Smooth muscle cell (in vitro differentiated cells): ENCODE results near the gene ENPEP. TPM values are rescaled to one million over a fixed set of nuclear protein-coding genes. Genes with fewer than 3 reads are reported as not detected.

Experiments used
- DNase-seq: peaks from one replicate; lab custom pipeline; 2025; ENCODE audit not compliant: unreplicated experiment; lab: John Stamatoyannopoulos, UW
- H2AFZ ChIP-seq: fragments of 200-600 bp; sonication (generic); 2 replicates; pipeline ENCODE4 v1.6.0; 2016; ENCODE audit warnings: antibody characterized with exemption, low read depth, mild to moderate bottlenecking
- H3F3A ChIP-seq: fragments of 200-600 bp; sonication (generic); 2 replicates; pipeline ENCODE4 v1.6.0; 2017; ENCODE audit warnings: antibody characterized with exemption, low read depth
- H3K27ac ChIP-seq: fragments of 200-600 bp; sonication (generic); 2 replicates; pipeline ENCODE4 v1.5.1; 2016; ENCODE audit warnings: low read depth, mild to moderate bottlenecking
- H3K27me3 ChIP-seq: fragments of 200-600 bp; sonication (generic); 2 replicates; pipeline ENCODE4 v1.6.1; 2016; ENCODE audit warnings: low read depth, mild to moderate bottlenecking
- H3K36me3 ChIP-seq: fragments of 200-600 bp; sonication (generic); 2 replicates; pipeline ENCODE4 v1.5.1; 2016; ENCODE audit warnings: low read depth
- H3K4me1 ChIP-seq: fragments of 200-600 bp; sonication (generic); 2 replicates; pipeline ENCODE4 v1.5.1; 2016; ENCODE audit warnings: low read depth
- H3K4me2 ChIP-seq: fragments of 200-600 bp; sonication (generic); 2 replicates; pipeline ENCODE4 v1.6.0; 2016; ENCODE audit warnings: mild to moderate bottlenecking
- H3K4me3 ChIP-seq: fragments of 200-600 bp; sonication (generic); 2 replicates; pipeline ENCODE4 v1.5.1; 2016; ENCODE audit warnings: mild to moderate bottlenecking
- H3K79me2 ChIP-seq: fragments of 200-600 bp; sonication (generic); 2 replicates; pipeline ENCODE4 v1.6.0; 2016; ENCODE audit warnings: low read depth, mild to moderate bottlenecking
- H3K9ac ChIP-seq: fragments of 200-600 bp; sonication (generic); 2 replicates; pipeline ENCODE4 v1.6.0; 2016; ENCODE audit warnings: low read depth
- H3K9me3 ChIP-seq: fragments of 200-600 bp; sonication (generic); replicated peaks from 2 replicates; pipeline ENCODE4 v1.5.1; 2016; ENCODE audit warnings: low read depth
- H4K20me1 ChIP-seq: fragments of 200-600 bp; sonication (generic); 2 replicates; pipeline ENCODE4 v1.6.0; 2016; ENCODE audit warnings: low read depth
- CTCF ChIP-seq: fragments of 200-600 bp; sonication (generic); IDR thresholded peaks from 2 replicates; pipeline ENCODE4 v1.5.1; 2017; ENCODE audit warnings: borderline replicate concordance, mild to moderate bottlenecking, antibody characterized with exemption; ENCODE audit not compliant: insufficient read depth, poor library complexity, severe bottlenecking
- WGBS: methylation state at CpG from one replicate; pipeline ENCODE4 v1.1.7; 2016; ENCODE audit warnings: low lambda C conversion rate; 5-methylcytosine and 5-hydroxymethylcytosine counted together
- polyA plus RNA-seq: library from polyadenylated mRNA; unstranded; fragments of >200 nt; fragmentation: Nextera tagmentation; extraction: Ambion mirVana; gene quantifications from 2 replicates; pipeline ENCODE4 v1.2.1, GENCODE V29; 2016
- total RNA-seq: library from RNA; depleted of rRNA; stranded (reverse); fragments of >200 nt; gene quantifications from 2 replicates; pipeline ENCODE4 v1.2.3, GENCODE V29; 2014

The ENPEP gene
- total and polyA plus RNA-seq, 2 experiments from 2014 or later, result 3.8 to 6.5 TPM

- H3K4me3 ChIP-seq, result no peak overlapping the region
- 93% methylated on average over 3 of the region's 3 CpGs for WGBS
- no peaks in the 10 kb centered on the region for H3K36me3 ChIP-seq
- DNase-seq, result no peak
- H3K79me2 ChIP-seq, result no peaks in the 10 kb centered on the region
- H3F3A ChIP-seq, result no peaks in the 10 kb centered on the region
- H3K9me3 ChIP-seq, result no peaks in the 10 kb centered on the region
- no peaks in the 10 kb centered on the region for H4K20me1 ChIP-seq
- no peaks in the 10 kb centered on the region for H3K27me3 ChIP-seq
- no peak overlapping the region for H3K27ac ChIP-seq
- TF ChIP-seq CTCF, result no peak
- H3K9ac ChIP-seq, result no peak overlapping the region
- no peaks in the 10 kb centered on the region for H3K4me1 ChIP-seq
- H3K4me2 ChIP-seq, result no peak overlapping the region
- no peak overlapping the region for H2AFZ ChIP-seq
Measured at GRCh38 chr4:110526589-110526988, 50.6 kb downstream of the ENPEP start.

- no peak for DNase-seq
- H3K9me3 ChIP-seq, result no peaks in the 10 kb centered on the region
- no peak overlapping the region for H3K4me2 ChIP-seq
- no peaks in the 10 kb centered on the region for H3K36me3 ChIP-seq
- H3K9ac ChIP-seq, result no peak overlapping the region
- peaks cover under 1% of the 10 kb centered on the region for H3F3A ChIP-seq
- WGBS, result 95% methylated on average over 4 of the region's 4 CpGs
- no peaks in the 10 kb centered on the region for H4K20me1 ChIP-seq
- no peak overlapping the region for H2AFZ ChIP-seq
- H3K27me3 ChIP-seq, result no peaks in the 10 kb centered on the region
- H3K4me1 ChIP-seq, result no peaks in the 10 kb centered on the region
- no peaks in the 10 kb centered on the region for H3K79me2 ChIP-seq
- no peak overlapping the region for H3K27ac ChIP-seq
- H3K4me3 ChIP-seq, result no peak overlapping the region
- no peak for TF ChIP-seq CTCF
Measured at GRCh38 chr4:110527156-110527555, 51.2 kb downstream of the ENPEP start.

DNA sequence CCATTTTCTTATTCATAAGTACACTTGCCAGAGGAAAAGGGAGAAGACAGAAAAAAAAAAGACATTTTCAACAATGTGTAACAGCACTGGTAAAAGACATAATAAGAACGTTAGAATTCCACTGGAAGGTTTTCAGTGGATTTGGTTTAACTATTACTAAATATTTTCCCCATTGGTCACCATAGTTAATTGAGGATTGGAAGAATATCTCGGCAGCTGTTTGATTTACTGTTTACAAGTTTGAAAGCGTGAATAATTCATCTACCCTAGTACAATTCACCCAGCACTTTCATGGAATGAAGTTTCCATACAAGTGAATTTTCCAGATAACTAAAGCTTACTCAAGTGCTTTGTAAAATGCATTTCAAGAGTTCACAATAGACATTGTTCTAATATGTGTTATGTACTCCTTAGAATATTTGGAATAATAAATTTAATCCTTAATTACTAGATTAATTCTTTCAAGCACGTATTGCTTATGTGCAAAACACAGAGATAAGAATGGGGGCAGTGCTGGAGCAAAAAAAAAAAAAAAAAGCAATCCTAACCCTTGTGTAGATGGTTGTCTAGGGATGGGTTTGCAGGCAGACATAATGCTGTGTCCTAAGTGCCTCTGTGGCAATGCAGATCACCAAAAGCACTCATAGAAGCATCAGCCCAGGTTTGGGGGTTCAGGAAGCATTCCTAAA, 57.1 kb downstream of the ENPEP start:
- peaks cover 7% of the 10 kb centered on the region for H3K4me1 ChIP-seq
- H3K79me2 ChIP-seq, result no peaks in the 10 kb centered on the region
- H4K20me1 ChIP-seq, result no peaks in the 10 kb centered on the region
- WGBS, result 43% methylated on average over 4 of the region's 4 CpGs
- H3K27ac ChIP-seq, result peak overlapping the region; percentile 98
- H3K4me2 ChIP-seq, result peak overlapping the region; percentile 84
- peak overlapping the region; percentile 67 for H2AFZ ChIP-seq
- H3K4me3 ChIP-seq, result peak overlapping the region; percentile 37
- H3K36me3 ChIP-seq, result no peaks in the 10 kb centered on the region
- H3K9me3 ChIP-seq, result no peaks in the 10 kb centered on the region
- H3K27me3 ChIP-seq, result no peaks in the 10 kb centered on the region
- H3F3A ChIP-seq, result peaks cover 6% of the 10 kb centered on the region
- peak overlapping the region; percentile 83 for H3K9ac ChIP-seq
- TF ChIP-seq CTCF, result no peak
- DNase-seq, result no peak

- no peaks in the 10 kb centered on the region for H3K9me3 ChIP-seq
- peaks cover 7% of the 10 kb centered on the region for H3K4me1 ChIP-seq
- no peaks in the 10 kb centered on the region for H3K79me2 ChIP-seq
- H3K27ac ChIP-seq, result peak overlapping the region; percentile 98
- WGBS, result 53% methylated on average over 2 of the region's 2 CpGs
- H2AFZ ChIP-seq, result peak overlapping the region; percentile 67
- peak overlapping the region; percentile 37 for H3K4me3 ChIP-seq
- H4K20me1 ChIP-seq, result no peaks in the 10 kb centered on the region
- H3K27me3 ChIP-seq, result no peaks in the 10 kb centered on the region
- DNase-seq, result no peak
- H3K36me3 ChIP-seq, result no peaks in the 10 kb centered on the region
- no peak for TF ChIP-seq CTCF
- peak overlapping the region; percentile 83 for H3K9ac ChIP-seq
- peak overlapping the region; percentile 84 for H3K4me2 ChIP-seq
- H3F3A ChIP-seq, result peaks cover 6% of the 10 kb centered on the region
Measured at GRCh38 chr4:110533590-110533910, 57.6 kb downstream of the ENPEP start.
